GM23338 (cell line): Measurements from ENCODE around the gene ITPR2. TPM values are rescaled to one million over a fixed set of nuclear protein-coding genes. Genes with fewer than 3 reads are reported as not detected.
A peak's percentile ranks its signal among the peaks of the same experiment; 100 is the strongest.
"Not testable (repeated sequence)": the region's sequence is repeated elsewhere in the genome, so short reads cannot be mapped to it uniquely, and the experiment has no call there.

ENCODE experiments used
- ATAC-seq: fragments of 200-7000 bp; cut with Tn5 transposase; 3 replicates; pipeline ENCODE4 v1.9.1; 2020
- DNase-seq: peaks from one replicate; pipeline ENCODE4 v3.0.0-alpha.2; 2015; ENCODE audit warnings: low spot score
- H2AFZ ChIP-seq: fragments of 200-600 bp; sonication (generic); 2 replicates; pipeline ENCODE4 v1.8.0; 2016; ENCODE audit warnings: antibody characterized with exemption, mild to moderate bottlenecking, moderate library complexity
- H3F3A ChIP-seq: fragments of 200-600 bp; sonication (generic); replicated peaks from 2 replicates; pipeline ENCODE4 v1.8.0; 2017; ENCODE audit warnings: antibody characterized with exemption, mixed run types, low read depth
- H3K27ac ChIP-seq: fragments of 200-600 bp; sonication (generic); 2 replicates; pipeline ENCODE4 v1.6.1; 2016; ENCODE audit warnings: low read depth
- H3K27me3 ChIP-seq: fragments of 200-600 bp; sonication (generic); 2 replicates; pipeline ENCODE4 v1.8.0; 2016; ENCODE audit warnings: mild to moderate bottlenecking, mixed run types, moderate library complexity; ENCODE audit not compliant: insufficient read depth
- H3K36me3 ChIP-seq: fragments of 200-600 bp; sonication (generic); 2 replicates; pipeline ENCODE4 v1.8.0; 2016; ENCODE audit warnings: mild to moderate bottlenecking; ENCODE audit not compliant: insufficient read depth
- H3K4me1 ChIP-seq: fragments of 200-600 bp; sonication (generic); 2 replicates; pipeline ENCODE4 v1.8.0; 2016; ENCODE audit warnings: mild to moderate bottlenecking, moderate library complexity; ENCODE audit not compliant: insufficient read depth
- H3K4me2 ChIP-seq: fragments of 200-600 bp; sonication (generic); 2 replicates; pipeline ENCODE4 v1.7.1; 2017; ENCODE audit warnings: mixed run types
- H3K4me3 ChIP-seq: fragments of 200-600 bp; sonication (generic); 2 replicates; pipeline ENCODE4 v1.6.1; 2016; ENCODE audit warnings: mixed run types
- H3K79me2 ChIP-seq: fragments of 200-600 bp; sonication (generic); replicated peaks from 2 replicates; pipeline ENCODE4 v1.8.0; 2017; ENCODE audit warnings: mild to moderate bottlenecking; ENCODE audit not compliant: insufficient read depth
- H3K9me2 ChIP-seq: fragments of 200-600 bp; sonication (generic); 2 replicates; pipeline ENCODE4 v1.8.0; 2017; ENCODE audit not compliant: insufficient read depth
- H4K20me1 ChIP-seq: fragments of 200-600 bp; sonication (generic); replicated peaks from 2 replicates; pipeline ENCODE4 v1.8.0; 2017; ENCODE audit warnings: mild to moderate bottlenecking; ENCODE audit not compliant: insufficient read depth
- H3K27ac Mint-ChIP-seq: 2 replicates; pipeline ENCODE4 v1.8.0; 2020; ENCODE audit warnings: inconsistent platforms, mild to moderate bottlenecking, moderate library complexity, mixed read lengths
- H3K27me3 Mint-ChIP-seq: 3 replicates; pipeline ENCODE4 v1.8.0; 2022; ENCODE audit warnings: low read depth, mild to moderate bottlenecking, moderate library complexity, mixed read lengths, inconsistent platforms; ENCODE audit not compliant: insufficient read depth, poor library complexity
- H3K36me3 Mint-ChIP-seq: 3 replicates; pipeline ENCODE4 v1.8.0; 2021; ENCODE audit warnings: low read depth, mild to moderate bottlenecking, inconsistent platforms, moderate library complexity, mixed read lengths
- H3K4me1 Mint-ChIP-seq: 3 replicates; pipeline ENCODE4 v1.8.0; 2020; ENCODE audit warnings: mild to moderate bottlenecking, inconsistent platforms, mixed read lengths
- H3K4me3 Mint-ChIP-seq: 3 replicates; pipeline ENCODE4 v1.8.0; 2021; ENCODE audit warnings: moderate library complexity, mild to moderate bottlenecking, inconsistent platforms, mixed read lengths
- H3K9me3 Mint-ChIP-seq: 3 replicates; pipeline ENCODE4 v1.8.0; 2020; ENCODE audit warnings: moderate library complexity, mild to moderate bottlenecking, inconsistent platforms, mixed read lengths
- CREB1 ChIP-seq: fragments of 250-450 bp; sonication (Bioruptor Pico); IDR thresholded peaks from 2 replicates; pipeline ENCODE4 v1.5.0; 2020; ENCODE audit warnings: low read depth, mild to moderate bottlenecking, moderate library complexity
- JUNB ChIP-seq: IDR thresholded peaks from one replicate; pipeline ENCODE4 v1.6.1; 2016; ENCODE audit warnings: antibody characterized with exemption; ENCODE audit not compliant: unreplicated experiment
- NANOG ChIP-seq: IDR thresholded peaks from 2 replicates; pipeline ENCODE4 v1.6.1; 2016; ENCODE audit warnings: antibody characterized with exemption, borderline replicate concordance
- STAT1 ChIP-seq: IDR thresholded peaks from one replicate; pipeline ENCODE4 v1.6.1; 2016; ENCODE audit warnings: antibody characterized with exemption; ENCODE audit not compliant: unreplicated experiment
- ZNF114 ChIP-seq: fragments of 250-450 bp; sonication (Bioruptor Pico); IDR thresholded peaks from 2 replicates; pipeline ENCODE4 v1.5.0; 2020; ENCODE audit warnings: mild to moderate bottlenecking, moderate library complexity
- polyA plus RNA-seq: library from polyadenylated mRNA; unstranded; fragments of >200 nt; fragmentation: Nextera tagmentation; extraction: Ambion mirVana; gene quantifications from 2 replicates; pipeline ENCODE4 v1.2.1, GENCODE V29; 2016
- total RNA-seq: library from RNA; depleted of rRNA; stranded (reverse); fragments of >200 nt; shearing (Covaris generic); gene quantifications from 2 replicates; pipeline ENCODE4 v1.2.3, GENCODE V29; 2014
- TF ChIP-seq, protein P1 (sequence below): IDR thresholded peaks from 2 replicates; pipeline ENCODE4 v1.6.1; 2016; ENCODE audit warnings: antibody characterized with exemption
- TF ChIP-seq, protein P2 (sequence below): fragments of 250-450 bp; sonication (Bioruptor Pico); IDR thresholded peaks from 2 replicates; pipeline ENCODE4 v1.5.0; 2020; ENCODE audit warnings: mild to moderate bottlenecking, moderate library complexity

ITPR2 gene
- total and polyA plus RNA-seq, 2 experiments from 2014 or later = 44.5 to 65.2 TPM

DNA sequence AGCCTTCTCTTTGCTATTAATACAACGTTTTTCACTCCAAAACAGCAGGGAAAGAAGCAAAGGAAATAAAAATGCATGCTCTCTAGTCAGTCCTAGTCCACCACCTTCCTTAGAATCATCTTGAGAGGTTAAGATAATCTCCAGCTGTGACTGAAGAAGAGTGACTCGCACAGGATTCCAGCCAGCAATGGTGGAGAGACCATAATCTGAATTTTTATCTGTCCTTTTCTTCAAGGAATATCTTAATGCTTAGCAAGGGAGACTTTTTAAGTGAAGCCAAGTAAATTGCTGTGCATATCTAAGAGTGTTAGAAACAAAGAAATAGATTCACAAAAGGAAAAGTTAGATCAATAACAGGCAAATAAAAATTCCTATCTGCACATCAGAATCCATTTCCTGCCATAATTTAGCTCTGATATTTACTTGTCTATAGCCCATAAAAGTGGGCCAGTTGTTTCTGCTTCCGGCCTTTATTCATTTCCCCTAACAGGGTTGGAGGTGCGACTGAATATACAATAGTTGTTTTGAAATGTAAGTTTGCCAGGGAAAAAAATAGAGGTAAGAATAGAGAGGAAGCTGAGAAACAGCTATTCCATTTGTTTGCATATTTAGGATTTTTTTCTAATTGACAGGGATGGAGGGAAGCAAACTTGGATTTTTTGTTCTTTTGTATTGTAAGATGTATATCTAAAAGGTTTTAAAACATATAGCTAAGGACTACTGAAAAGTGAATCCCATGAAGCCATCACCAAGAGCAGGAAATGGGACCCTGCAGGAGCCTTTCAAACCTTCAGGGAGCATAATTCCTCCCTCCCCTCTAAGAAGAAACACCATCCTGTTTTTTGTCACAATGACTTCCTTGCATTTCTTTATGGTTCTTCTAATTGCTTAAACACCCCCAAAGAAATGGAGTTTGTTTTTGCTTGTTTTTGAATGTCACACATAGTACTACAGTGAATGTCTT, 154.0 kb downstream of the ITPR2 start:
- no peaks in the 10 kb centered on the region for H3K9me2 ChIP-seq
- H3K36me3 ChIP-seq = peaks cover 5% of the 10 kb centered on the region
- no peak overlapping the region for H2AFZ ChIP-seq
- H3K4me2 ChIP-seq = peak overlapping the region; percentile 36
- peaks cover 35% of the 10 kb centered on the region for H3K4me1 ChIP-seq
- peaks cover 50% of the 10 kb centered on the region for H3K36me3 Mint-ChIP-seq
- H4K20me1 ChIP-seq = no peaks in the 10 kb centered on the region
- H3K9me3 Mint-ChIP-seq = peaks cover 6% of the 10 kb centered on the region; the same call in 2 of the 3 replicates
- H3K4me3 ChIP-seq = peak overlapping the region; percentile 2; the same call in 1 of the 2 replicates
- ATAC-seq (peak; percentile 85), DNase-seq (peak; percentile 60)
- H3K27me3 ChIP-seq = no peaks in the 10 kb centered on the region
- H3F3A ChIP-seq = no peaks in the 10 kb centered on the region
- peak overlapping the region; percentile 92 for H3K27ac ChIP-seq
- peaks cover 2% of the 10 kb centered on the region for H3K27me3 Mint-ChIP-seq
- peak overlapping the region; percentile 95 for H3K27ac Mint-ChIP-seq
- H3K4me1 Mint-ChIP-seq = peaks cover 46% of the 10 kb centered on the region
- peak overlapping the region; percentile 30; the same call in 2 of the 3 replicates for H3K4me3 Mint-ChIP-seq
- H3K79me2 ChIP-seq = no peaks in the 10 kb centered on the region
- TF ChIP-seq CREB1 (CRISPR knock-in tag) (no peak), STAT1 (no peak), JUNB (no peak), NANOG (peak; percentile 82), ZNF114 (CRISPR knock-in tag) (no peak)
- TF ChIP-seq, protein P1, sequence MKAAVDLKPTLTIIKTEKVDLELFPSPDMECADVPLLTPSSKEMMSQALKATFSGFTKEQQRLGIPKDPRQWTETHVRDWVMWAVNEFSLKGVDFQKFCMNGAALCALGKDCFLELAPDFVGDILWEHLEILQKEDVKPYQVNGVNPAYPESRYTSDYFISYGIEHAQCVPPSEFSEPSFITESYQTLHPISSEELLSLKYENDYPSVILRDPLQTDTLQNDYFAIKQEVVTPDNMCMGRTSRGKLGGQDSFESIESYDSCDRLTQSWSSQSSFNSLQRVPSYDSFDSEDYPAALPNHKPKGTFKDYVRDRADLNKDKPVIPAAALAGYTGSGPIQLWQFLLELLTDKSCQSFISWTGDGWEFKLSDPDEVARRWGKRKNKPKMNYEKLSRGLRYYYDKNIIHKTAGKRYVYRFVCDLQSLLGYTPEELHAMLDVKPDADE = peak; percentile 78
- TF ChIP-seq, protein P2, sequence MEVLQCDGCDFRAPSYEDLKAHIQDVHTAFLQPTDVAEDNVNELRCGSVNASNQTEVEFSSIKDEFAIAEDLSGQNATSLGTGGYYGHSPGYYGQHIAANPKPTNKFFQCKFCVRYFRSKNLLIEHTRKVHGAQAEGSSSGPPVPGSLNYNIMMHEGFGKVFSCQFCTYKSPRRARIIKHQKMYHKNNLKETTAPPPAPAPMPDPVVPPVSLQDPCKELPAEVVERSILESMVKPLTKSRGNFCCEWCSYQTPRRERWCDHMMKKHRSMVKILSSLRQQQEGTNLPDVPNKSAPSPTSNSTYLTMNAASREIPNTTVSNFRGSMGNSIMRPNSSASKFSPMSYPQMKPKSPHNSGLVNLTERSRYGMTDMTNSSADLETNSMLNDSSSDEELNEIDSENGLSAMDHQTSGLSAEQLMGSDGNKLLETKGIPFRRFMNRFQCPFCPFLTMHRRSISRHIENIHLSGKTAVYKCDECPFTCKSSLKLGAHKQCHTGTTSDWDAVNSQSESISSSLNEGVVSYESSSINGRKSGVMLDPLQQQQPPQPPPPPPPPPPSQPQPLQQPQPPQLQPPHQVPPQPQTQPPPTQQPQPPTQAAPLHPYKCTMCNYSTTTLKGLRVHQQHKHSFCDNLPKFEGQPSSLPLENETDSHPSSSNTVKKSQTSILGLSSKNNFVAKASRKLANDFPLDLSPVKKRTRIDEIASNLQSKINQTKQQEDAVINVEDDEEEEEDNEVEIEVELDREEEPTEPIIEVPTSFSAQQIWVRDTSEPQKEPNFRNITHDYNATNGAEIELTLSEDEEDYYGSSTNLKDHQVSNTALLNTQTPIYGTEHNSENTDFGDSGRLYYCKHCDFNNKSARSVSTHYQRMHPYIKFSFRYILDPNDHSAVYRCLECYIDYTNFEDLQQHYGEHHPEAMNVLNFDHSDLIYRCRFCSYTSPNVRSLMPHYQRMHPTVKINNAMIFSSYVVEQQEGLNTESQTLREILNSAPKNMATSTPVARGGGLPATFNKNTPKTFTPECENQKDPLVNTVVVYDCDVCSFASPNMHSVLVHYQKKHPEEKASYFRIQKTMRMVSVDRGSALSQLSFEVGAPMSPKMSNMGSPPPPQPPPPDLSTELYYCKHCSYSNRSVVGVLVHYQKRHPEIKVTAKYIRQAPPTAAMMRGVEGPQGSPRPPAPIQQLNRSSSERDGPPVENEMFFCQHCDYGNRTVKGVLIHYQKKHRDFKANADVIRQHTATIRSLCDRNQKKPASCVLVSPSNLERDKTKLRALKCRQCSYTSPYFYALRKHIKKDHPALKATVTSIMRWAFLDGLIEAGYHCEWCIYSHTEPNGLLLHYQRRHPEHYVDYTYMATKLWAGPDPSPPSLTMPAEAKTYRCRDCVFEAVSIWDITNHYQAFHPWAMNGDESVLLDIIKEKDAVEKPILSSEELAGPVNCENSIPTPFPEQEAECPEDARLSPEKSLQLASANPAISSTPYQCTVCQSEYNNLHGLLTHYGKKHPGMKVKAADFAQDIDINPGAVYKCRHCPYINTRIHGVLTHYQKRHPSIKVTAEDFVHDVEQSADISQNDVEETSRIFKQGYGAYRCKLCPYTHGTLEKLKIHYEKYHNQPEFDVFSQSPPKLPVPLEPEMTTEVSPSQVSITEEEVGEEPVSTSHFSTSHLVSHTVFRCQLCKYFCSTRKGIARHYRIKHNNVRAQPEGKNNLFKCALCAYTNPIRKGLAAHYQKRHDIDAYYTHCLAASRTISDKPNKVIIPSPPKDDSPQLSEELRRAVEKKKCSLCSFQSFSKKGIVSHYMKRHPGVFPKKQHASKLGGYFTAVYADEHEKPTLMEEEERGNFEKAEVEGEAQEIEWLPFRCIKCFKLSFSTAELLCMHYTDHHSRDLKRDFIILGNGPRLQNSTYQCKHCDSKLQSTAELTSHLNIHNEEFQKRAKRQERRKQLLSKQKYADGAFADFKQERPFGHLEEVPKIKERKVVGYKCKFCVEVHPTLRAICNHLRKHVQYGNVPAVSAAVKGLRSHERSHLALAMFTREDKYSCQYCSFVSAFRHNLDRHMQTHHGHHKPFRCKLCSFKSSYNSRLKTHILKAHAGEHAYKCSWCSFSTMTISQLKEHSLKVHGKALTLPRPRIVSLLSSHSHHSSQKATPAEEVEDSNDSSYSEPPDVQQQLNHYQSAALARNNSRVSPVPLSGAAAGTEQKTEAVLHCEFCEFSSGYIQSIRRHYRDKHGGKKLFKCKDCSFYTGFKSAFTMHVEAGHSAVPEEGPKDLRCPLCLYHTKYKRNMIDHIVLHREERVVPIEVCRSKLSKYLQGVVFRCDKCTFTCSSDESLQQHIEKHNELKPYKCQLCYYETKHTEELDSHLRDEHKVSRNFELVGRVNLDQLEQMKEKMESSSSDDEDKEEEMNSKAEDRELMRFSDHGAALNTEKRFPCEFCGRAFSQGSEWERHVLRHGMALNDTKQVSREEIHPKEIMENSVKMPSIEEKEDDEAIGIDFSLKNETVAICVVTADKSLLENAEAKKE (CRISPR knock-in tag) = peak; percentile 77

DNA sequence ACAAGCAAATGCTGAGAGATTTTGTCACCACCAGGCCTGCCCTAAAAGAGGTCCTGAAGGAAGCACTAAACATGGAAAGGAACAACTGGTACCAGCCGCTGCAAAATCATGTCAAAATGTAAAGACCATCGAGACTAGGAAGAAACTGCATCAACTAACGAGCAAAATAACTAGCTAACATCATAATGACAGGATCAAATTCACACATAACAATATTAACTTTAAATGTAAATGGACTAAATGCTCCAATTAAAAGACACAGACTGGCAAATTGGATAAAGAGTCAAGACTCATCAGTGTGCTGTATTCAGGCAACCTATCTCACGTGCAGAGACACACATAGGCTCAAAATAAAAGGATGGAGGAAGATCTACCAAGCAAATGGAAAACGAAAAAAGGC, 161.5 kb downstream of the ITPR2 start:
- H3K4me3 Mint-ChIP-seq = not testable (repeated sequence)
- H3K36me3 Mint-ChIP-seq = peaks cover 56% of the 10 kb centered on the region

More for the DNA sequence above, 161.5 kb downstream of the ITPR2 start:
- H3K27me3 ChIP-seq, H3K27ac ChIP-seq, H3K27ac Mint-ChIP-seq, H3K4me3 ChIP-seq, DNase-seq, H3F3A ChIP-seq, H3K4me2 ChIP-seq, H3K79me2 ChIP-seq, ATAC-seq, H3K9me2 ChIP-seq, H3K27me3 Mint-ChIP-seq, H3K36me3 ChIP-seq, H4K20me1 ChIP-seq, H2AFZ ChIP-seq: not testable (repeated sequence)
- Mint-ChIP-seq H3K4me1 (peaks cover 27% of the 10 kb centered on the region), H3K9me3 (peaks cover 26% of the 10 kb centered on the region)
- peaks cover 21% of the 10 kb centered on the region for H3K4me1 ChIP-seq
